AG04450 (cell line): ENCODE results near the gene UPK1A. TPM values are rescaled to one million over a fixed set of nuclear protein-coding genes. Genes with fewer than 3 reads are reported as not detected.

Experiments used
- CTCF ChIA-PET: fragments of 300-600, 350-600 bp; formaldehyde crosslinking; extraction: SDS; loops from one replicate; lab custom pipeline; 2022; ENCODE audit warnings: antibody characterized with exemption, inconsistent platforms; lab: Charles Lee
- POLR2A ChIA-PET: fragments of 350-600 bp; formaldehyde crosslinking; extraction: SDS; loops from one replicate; lab custom pipeline; 2021; ENCODE audit warnings: antibody characterized with exemption, inconsistent platforms; lab: Yijun Ruan, JAX
- DNase-seq: peaks from one replicate; pipeline ENCODE4 v3.0.0-alpha.2; 2011; ENCODE audit warnings: low read depth, low spot score
- H3K27ac ChIP-seq: one replicate; pipeline ENCODE4 v1.5.1; 2012; ENCODE audit warnings: low read depth, low read length, control low read depth
- H3K27me3 ChIP-seq: one replicate; pipeline ENCODE4 v1.6.0; 2012; ENCODE audit warnings: low read length; ENCODE audit not compliant: control insufficient read depth, insufficient read depth
- H3K4me3 ChIP-seq: 2 replicates; pipeline ENCODE4 v1.5.1; 2011; ENCODE audit warnings: mild to moderate bottlenecking, low read depth, low read length, control low read depth
- H3K9me3 ChIP-seq: 2 replicates; pipeline ENCODE4 v1.5.1; 2012; ENCODE audit warnings: low read length; ENCODE audit not compliant: control insufficient read depth, insufficient read depth
- polyA plus RNA-seq: library from polyadenylated mRNA; depleted of rRNA; stranded (reverse); fragments of >200 nt; gene quantifications from 2 replicates; pipeline ENCODE4 v1.2.3, GENCODE V29; 2011
- TF ChIP-seq, protein P1 (sequence below): IDR thresholded peaks from 2 replicates; pipeline ENCODE4 v1.5.1; 2011; ENCODE audit warnings: low read depth, low read length, control low read depth, inconsistent platforms

Gene UPK1A
- polyA plus RNA-seq, 1 experiment: not detected

- TF ChIP-seq, protein P1, sequence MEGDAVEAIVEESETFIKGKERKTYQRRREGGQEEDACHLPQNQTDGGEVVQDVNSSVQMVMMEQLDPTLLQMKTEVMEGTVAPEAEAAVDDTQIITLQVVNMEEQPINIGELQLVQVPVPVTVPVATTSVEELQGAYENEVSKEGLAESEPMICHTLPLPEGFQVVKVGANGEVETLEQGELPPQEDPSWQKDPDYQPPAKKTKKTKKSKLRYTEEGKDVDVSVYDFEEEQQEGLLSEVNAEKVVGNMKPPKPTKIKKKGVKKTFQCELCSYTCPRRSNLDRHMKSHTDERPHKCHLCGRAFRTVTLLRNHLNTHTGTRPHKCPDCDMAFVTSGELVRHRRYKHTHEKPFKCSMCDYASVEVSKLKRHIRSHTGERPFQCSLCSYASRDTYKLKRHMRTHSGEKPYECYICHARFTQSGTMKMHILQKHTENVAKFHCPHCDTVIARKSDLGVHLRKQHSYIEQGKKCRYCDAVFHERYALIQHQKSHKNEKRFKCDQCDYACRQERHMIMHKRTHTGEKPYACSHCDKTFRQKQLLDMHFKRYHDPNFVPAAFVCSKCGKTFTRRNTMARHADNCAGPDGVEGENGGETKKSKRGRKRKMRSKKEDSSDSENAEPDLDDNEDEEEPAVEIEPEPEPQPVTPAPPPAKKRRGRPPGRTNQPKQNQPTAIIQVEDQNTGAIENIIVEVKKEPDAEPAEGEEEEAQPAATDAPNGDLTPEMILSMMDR: no peak
- H3K27me3 ChIP-seq: no peaks in the 10 kb centered on the region
- no peak overlapping the region for H3K27ac ChIP-seq
- POLR2A ChIA-PET: interaction anchor here (1.2 kb wide), 1 partner anchor 21 kb away, joined by 8 read pairs; no protein-coding TSS in a partner anchor
- CTCF ChIA-PET: interaction anchor here (1.1 kb wide), 1 partner anchor 26 kb away, joined by 3 read pairs; the partner anchor contains the start of genes PSENEN and U2AF1L4
- DNase-seq: no peak
- H3K4me3 ChIP-seq: peak overlapping the region; percentile 90
- H3K9me3 ChIP-seq: no peaks in the 10 kb centered on the region; the same call in 1 of the 2 replicates
Observed at GRCh38 chr19:35719402-35720162, 53.3 kb downstream of the UPK1A start.

DNA sequence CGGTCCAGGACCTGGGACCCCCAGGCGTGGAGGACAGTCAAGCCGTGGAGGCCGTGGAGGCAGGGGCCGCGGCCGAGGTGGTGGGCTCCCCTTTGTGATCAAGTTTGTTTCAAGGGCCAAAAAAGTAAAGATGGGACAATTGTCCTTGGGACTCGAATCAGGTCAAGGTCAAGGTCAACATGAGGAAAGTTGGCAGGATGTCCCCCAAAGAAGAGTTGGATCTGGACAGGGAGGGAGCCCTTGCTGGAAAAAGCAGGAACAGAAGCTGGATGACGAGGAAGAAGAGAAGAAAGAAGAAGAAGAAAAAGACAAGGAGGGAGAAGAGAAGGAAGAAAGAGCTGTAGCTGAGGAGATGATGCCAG lies 53.8 kb downstream of the UPK1A start:
- no peaks in the 10 kb centered on the region for H3K27me3 ChIP-seq
- POLR2A ChIA-PET: no interaction called here
- TF ChIP-seq, protein P1: no peak
- CTCF ChIA-PET: interaction anchor here (1.1 kb wide), 1 partner anchor 25 kb away, joined by 3 read pairs; the partner anchor contains the start of genes PSENEN and U2AF1L4
- H3K27ac ChIP-seq: no peak overlapping the region
- no peak for DNase-seq
- no peak overlapping the region for H3K4me3 ChIP-seq
- no peaks in the 10 kb centered on the region; the same call in 1 of the 2 replicates for H3K9me3 ChIP-seq

- Histone ChIP-seq H3K27ac (no peak overlapping the region), H3K4me3 (no peak overlapping the region), H3K27me3 (no peaks in the 10 kb centered on the region), H3K9me3 (no peaks in the 10 kb centered on the region; the same call in 1 of the 2 replicates)
- TF ChIP-seq, protein P1: no peak
- DNase-seq: no peak
- ChIA-PET CTCF (no interaction called here), POLR2A (no interaction called here)
Observed at GRCh38 chr19:35720648-35721047, 54.3 kb downstream of the UPK1A start.

GRCh38 chr19:35721374-35721773 lies 55.1 kb downstream of the UPK1A start:
- Histone ChIP-seq H3K4me3 (no peak overlapping the region), H3K27ac (no peak overlapping the region), H3K27me3 (no peaks in the 10 kb centered on the region), H3K9me3 (no peaks in the 10 kb centered on the region; the same call in 1 of the 2 replicates)
- CTCF ChIA-PET: no interaction called here
- DNase-seq: no peak
- POLR2A ChIA-PET: no interaction called here
- TF ChIP-seq, protein P1: no peak

DNA sequence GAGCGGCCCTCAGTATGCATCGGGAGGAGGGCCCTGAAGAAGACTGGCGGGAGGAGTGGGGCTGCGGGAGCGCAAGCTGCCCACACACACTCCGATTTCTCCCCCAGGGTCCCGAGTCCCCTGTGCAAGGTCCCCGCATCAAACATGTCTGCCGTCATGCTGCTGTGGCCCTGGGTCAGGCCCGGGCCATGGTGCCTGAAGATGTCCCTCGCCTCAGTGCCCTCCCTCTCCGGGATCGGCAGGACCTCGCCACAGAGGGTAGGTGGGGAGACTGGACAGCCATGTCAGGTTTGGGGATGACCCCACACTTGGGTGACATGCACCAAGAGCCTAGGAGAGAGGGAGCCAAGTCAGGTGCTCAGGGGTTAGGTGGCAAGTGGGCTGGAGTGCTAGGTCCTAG lies 56.1 kb downstream of the UPK1A start:
- POLR2A ChIA-PET: no interaction called here
- Histone ChIP-seq H3K9me3 (no peaks in the 10 kb centered on the region; the same call in 1 of the 2 replicates), H3K4me3 (no peak overlapping the region), H3K27me3 (no peaks in the 10 kb centered on the region), H3K27ac (no peak overlapping the region)
- TF ChIP-seq, protein P1: no peak
- DNase-seq: no peak
- CTCF ChIA-PET: interaction anchor here (0.6 kb wide), 1 partner anchor 21 kb away, joined by 8 read pairs; no protein-coding TSS in a partner anchor
